BLaER1 treated with 17β-estradiol and CSF1 and Interleukin-3, amounts not matched to agents 10 nM and 100 nM (cell line): ENCODE results near the gene RAD23A.
"Not testable (repeated sequence)": the region's sequence is repeated elsewhere in the genome, so short reads cannot be mapped to it uniquely, and the experiment has no call there.

Source experiments
- H3K27ac ChIP-seq, 11 experiments: shearing (Covaris generic); formaldehyde crosslinking; 2 replicates each; pipeline ENCODE4 v1.8.1; 2022
- H3K27me3 ChIP-seq, 11 experiments: shearing (Covaris generic); formaldehyde crosslinking; 2 replicates each; pipeline ENCODE4 v1.8.1; 2022
- H3K36me3 ChIP-seq, 11 experiments: shearing (Covaris generic); formaldehyde crosslinking; 2 replicates each; pipeline ENCODE4 v1.8.1; 2022
- H3K4me1 ChIP-seq, 10 experiments: shearing (Covaris generic); formaldehyde crosslinking; 2 replicates each; pipeline ENCODE4 v1.8.1; 2022
- H3K4me2 ChIP-seq, 11 experiments: shearing (Covaris generic); formaldehyde crosslinking; 2 replicates each; pipeline ENCODE4 v1.8.1; 2022
- H3K4me3 ChIP-seq, 10 experiments: shearing (Covaris generic); formaldehyde crosslinking; 2 replicates each; pipeline ENCODE4 v1.8.1; 2022
- H3K9ac ChIP-seq, 11 experiments: shearing (Covaris generic); formaldehyde crosslinking; 2 replicates each; pipeline ENCODE4 v1.8.1; 2022
- H3K9me3 ChIP-seq, 11 experiments: shearing (Covaris generic); formaldehyde crosslinking; replicated peaks in 1 of 11; 2 replicates each; pipeline ENCODE4 v1.8.1; 2022
- H4K20me1 ChIP-seq, 11 experiments: shearing (Covaris generic); formaldehyde crosslinking; 2 replicates each; pipeline ENCODE4 v1.8.1; 2022
- Cebpa-rat ChIP-seq, 11 experiments: shearing (Covaris generic); IDR thresholded peaks; 2 replicates each; pipeline ENCODE4 v1.8.1; 2022

Gene RAD23A

GRCh38 chr19:12944104-12944674 is 1.5 kb upstream of the RAD23A start:
- H3K9me3 ChIP-seq: no peaks in the 10 kb centered on the region
- H4K20me1 ChIP-seq: peaks cover 50 to 87% (median 73%) of the 10 kb centered on the region in 11 experiments
- peak overlapping the region in 2 of 10 experiments; percentile 46 to 100; a peak in 5 of 20 replicates for H3K4me3 ChIP-seq
- no peaks in the 10 kb centered on the region for H3K27me3 ChIP-seq
- H3K4me1 ChIP-seq: peaks cover 70 to 85% (median 81%) of the 10 kb centered on the region in 10 experiments
- peak overlapping the region in 10 of 11 experiments; percentile 26 to 99 (median 65); a peak in 15 of 22 replicates for H3K9ac ChIP-seq
- H3K36me3 ChIP-seq: peaks cover 79 to 87% (median 84%) of the 10 kb centered on the region in 11 experiments
- no peak for TF ChIP-seq Cebpa-rat (IDR thresholded peaks at IDR 0.05)
- H3K4me2 ChIP-seq: peak overlapping the region; percentile 16 to 99 (median 49); a peak in 18 of 22 replicates
- peak overlapping the region in 7 of 11 experiments; percentile 19 to 96 (median 84); a peak in 11 of 22 replicates for H3K27ac ChIP-seq

GRCh38 chr19:12946092-12946721 is 545 bp downstream of the RAD23A start:
- Histone ChIP-seq H3K4me1 (peaks cover 69 to 88% (median 85%) of the 10 kb centered on the region in 10 experiments), H4K20me1 (peaks cover 30 to 86% (median 64%) of the 10 kb centered on the region in 11 experiments; a peak in 21 of 22 replicates), H3K9ac (peak overlapping the region; percentile 88 to 99 (median 96)), H3K4me2 (peak overlapping the region; percentile 85 to 98 (median 94)), H3K4me3 (peak overlapping the region; percentile 62 to 100 (median 84)), H3K36me3 (peaks cover 79 to 87% (median 84%) of the 10 kb centered on the region in 11 experiments), H3K27ac (peak overlapping the region; percentile 74 to 97 (median 94)), H3K27me3 (no peaks in the 10 kb centered on the region), H3K9me3 (no peaks in the 10 kb centered on the region)
- no peak for TF ChIP-seq Cebpa-rat (IDR thresholded peaks at IDR 0.05)

GRCh38 chr19:12946731-12947496 is 1.3 kb downstream of the RAD23A start:
- TF ChIP-seq Cebpa-rat (IDR thresholded peaks at IDR 0.05): no peak
- peak overlapping the region; percentile 74 to 97 (median 94) for H3K27ac ChIP-seq

GRCh38 chr19:12947702-12948611 is 2.3 kb downstream of the RAD23A start:
- TF ChIP-seq Cebpa-rat (IDR thresholded peaks at IDR 0.05): no peak
- no peaks in the 10 kb centered on the region for H3K27me3 ChIP-seq
- peaks cover 61 to 88% (median 81%) of the 10 kb centered on the region in 10 experiments for H3K4me1 ChIP-seq
- H3K9me3 ChIP-seq: no peaks in the 10 kb centered on the region
- H3K36me3 ChIP-seq: peaks cover 79 to 87% (median 83%) of the 10 kb centered on the region in 11 experiments
- H4K20me1 ChIP-seq: peaks cover 23 to 86% (median 64%) of the 10 kb centered on the region in 11 experiments; a peak in 21 of 22 replicates
- H3K27ac ChIP-seq: peak overlapping the region in 10 of 11 experiments; percentile 16 to 97 (median 95); a peak in 14 of 22 replicates
- peak overlapping the region; percentile 85 to 98 (median 94) for H3K4me2 ChIP-seq
- peak overlapping the region in 5 of 10 experiments; percentile 73 to 100 (median 89); a peak in 5 of 20 replicates for H3K4me3 ChIP-seq
- peak overlapping the region; percentile 88 to 99 (median 96); a peak in 20 of 22 replicates for H3K9ac ChIP-seq

More at GRCh38 chr19:12946731-12947496, 1.3 kb downstream of the RAD23A start:
- H3K4me2 ChIP-seq: peak overlapping the region; percentile 85 to 98 (median 94)
- peaks cover 79 to 87% (median 84%) of the 10 kb centered on the region in 11 experiments for H3K36me3 ChIP-seq
- H3K4me1 ChIP-seq: peaks cover 61 to 88% (median 81%) of the 10 kb centered on the region in 10 experiments
- peak overlapping the region; percentile 88 to 99 (median 96) for H3K9ac ChIP-seq
- H3K9me3 ChIP-seq: no peaks in the 10 kb centered on the region
- H3K4me3 ChIP-seq: peak overlapping the region; percentile 62 to 100 (median 84)
- no peaks in the 10 kb centered on the region for H3K27me3 ChIP-seq
- peaks cover 23 to 86% (median 64%) of the 10 kb centered on the region in 11 experiments; a peak in 21 of 22 replicates for H4K20me1 ChIP-seq

GRCh38 chr19:12948612-12949362 is 3.1 kb downstream of the RAD23A start:
- Histone ChIP-seq H3K4me2 (peak overlapping the region; percentile 14 to 98 (median 88); a peak in 16 of 22 replicates), H4K20me1 (peaks cover 23 to 86% (median 64%) of the 10 kb centered on the region in 11 experiments; a peak in 21 of 22 replicates), H3K9ac (peak overlapping the region; percentile 23 to 99 (median 96); a peak in 17 of 22 replicates), H3K27ac (peak overlapping the region in 10 of 11 experiments; percentile 2 to 97 (median 86); a peak in 14 of 22 replicates), H3K9me3 (no peaks in the 10 kb centered on the region), H3K4me1 (peaks cover 58 to 88% (median 81%) of the 10 kb centered on the region in 10 experiments), H3K4me3 (no peak overlapping the region), H3K36me3 (peaks cover 79 to 87% (median 83%) of the 10 kb centered on the region in 11 experiments), H3K27me3 (no peaks in the 10 kb centered on the region)
- TF ChIP-seq Cebpa-rat (IDR thresholded peaks at IDR 0.05): no peak

- no peaks in the 10 kb centered on the region for H3K9me3 ChIP-seq
- H3K4me1 ChIP-seq: peaks cover 60 to 89% (median 84%) of the 10 kb centered on the region in 10 experiments
- no peaks in the 10 kb centered on the region for H3K27me3 ChIP-seq
- peak overlapping the region; percentile 23 to 98 (median 88); a peak in 19 of 22 replicates for H3K9ac ChIP-seq
- H3K4me3 ChIP-seq: peak overlapping the region in 3 of 10 experiments; percentile 6 to 25 (median 11); a peak in 1 of 20 replicates
- peak overlapping the region in 9 of 11 experiments; percentile 33 to 97 (median 62); a peak in 19 of 22 replicates for H3K27ac ChIP-seq
- peaks cover 80 to 88% (median 83%) of the 10 kb centered on the region in 11 experiments for H3K36me3 ChIP-seq
- H3K4me2 ChIP-seq: peak overlapping the region; percentile 14 to 98 (median 85); a peak in 20 of 22 replicates
- peaks cover 24 to 87% (median 66%) of the 10 kb centered on the region in 11 experiments; a peak in 21 of 22 replicates for H4K20me1 ChIP-seq
- TF ChIP-seq Cebpa-rat (IDR thresholded peaks at IDR 0.05): no peak
Measured at GRCh38 chr19:12949363-12950283, 4.0 kb downstream of the RAD23A start.

- Histone ChIP-seq H3K36me3 (peaks cover 76 to 88% (median 83%) of the 10 kb centered on the region in 11 experiments), H3K4me3 (peak overlapping the region in 1 of 10 experiments; percentile 4; a peak in 1 of 20 replicates), H3K27ac (peak overlapping the region in 7 of 11 experiments; percentile 29 to 66 (median 50); a peak in 9 of 22 replicates), H3K9ac (peak overlapping the region in 7 of 11 experiments; percentile 44 to 93 (median 59); a peak in 9 of 22 replicates), H4K20me1 (peaks cover 16 to 96% (median 74%) of the 10 kb centered on the region in 11 experiments; a peak in 20 of 22 replicates), H3K4me2 (peak overlapping the region in 9 of 11 experiments; percentile 82 to 98 (median 95); a peak in 13 of 22 replicates), H3K4me1 (peaks cover 65 to 96% (median 92%) of the 10 kb centered on the region in 10 experiments)
- H3K9me3 ChIP-seq, H3K27me3 ChIP-seq: not testable (repeated sequence)
Measured at GRCh38 chr19:12952050-12952449, 6.4 kb downstream of the RAD23A start.
